Esophagus squamous epithelium (tissue), 4 donors: ENCODE data around the gene SHC1.

ENCODE experiments used
- POLR2A ChIP-seq, 4 donors: fragments of 450-650 bp; IDR thresholded peaks; one replicate each; pipeline ENCODE4 v1.6.1; 2017; ENCODE audit warnings: antibody characterized with exemption in 4 of 4, mild to moderate bottlenecking in 4 of 4, moderate library complexity in 3 of 4
- TF ChIP-seq, protein P1 (sequence below), 6 experiments: fragments of 450-650 bp in 4 of 6; fragments of 200-600 bp in 2 of 6; sonication (generic) in 2 of 6; IDR thresholded peaks; one replicate each; pipeline ENCODE4 v1.5.1; 2016 to 2019; ENCODE audit warnings: antibody characterized with exemption in 6 of 6, mild to moderate bottlenecking in 4 of 6, moderate library complexity in 4 of 6

DNA sequence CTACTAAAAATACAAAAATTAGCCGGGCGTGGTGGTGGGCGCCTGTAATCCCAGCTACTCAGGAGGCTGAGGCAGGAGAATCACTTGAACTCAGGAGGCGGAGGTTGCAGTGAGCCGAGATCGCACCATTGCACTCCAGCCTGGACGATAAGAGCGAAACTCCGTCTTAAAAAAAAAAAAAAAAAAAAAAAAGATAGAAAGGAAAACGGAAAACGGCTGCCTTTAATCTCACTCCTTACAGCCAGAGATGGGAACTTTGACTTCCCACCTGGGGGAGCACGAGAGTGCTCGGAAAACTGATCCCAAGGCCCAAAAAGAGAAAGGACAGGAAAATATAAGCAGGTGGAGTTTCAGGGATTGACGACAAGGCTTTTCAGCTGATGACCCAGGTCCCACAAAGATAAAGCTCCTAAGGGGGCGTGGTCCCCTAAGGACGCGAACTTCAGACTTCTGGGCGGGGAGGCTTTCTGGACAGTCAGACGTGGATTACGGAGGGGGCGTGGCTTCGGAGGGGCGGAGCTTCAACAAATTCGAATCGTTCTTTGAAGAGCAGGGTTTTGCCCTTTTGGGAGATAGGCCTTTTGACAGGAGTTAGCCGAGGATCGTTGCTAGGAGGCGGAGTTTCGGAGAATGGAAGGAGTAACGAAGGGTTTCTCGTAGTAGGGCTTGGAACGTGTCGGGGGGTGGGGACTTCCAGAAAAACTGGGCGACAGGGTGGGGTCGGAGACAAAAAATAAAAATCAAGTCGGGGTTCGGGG lies 3.0 kb upstream of the SHC1 start:
- TF ChIP-seq, protein P1, sequence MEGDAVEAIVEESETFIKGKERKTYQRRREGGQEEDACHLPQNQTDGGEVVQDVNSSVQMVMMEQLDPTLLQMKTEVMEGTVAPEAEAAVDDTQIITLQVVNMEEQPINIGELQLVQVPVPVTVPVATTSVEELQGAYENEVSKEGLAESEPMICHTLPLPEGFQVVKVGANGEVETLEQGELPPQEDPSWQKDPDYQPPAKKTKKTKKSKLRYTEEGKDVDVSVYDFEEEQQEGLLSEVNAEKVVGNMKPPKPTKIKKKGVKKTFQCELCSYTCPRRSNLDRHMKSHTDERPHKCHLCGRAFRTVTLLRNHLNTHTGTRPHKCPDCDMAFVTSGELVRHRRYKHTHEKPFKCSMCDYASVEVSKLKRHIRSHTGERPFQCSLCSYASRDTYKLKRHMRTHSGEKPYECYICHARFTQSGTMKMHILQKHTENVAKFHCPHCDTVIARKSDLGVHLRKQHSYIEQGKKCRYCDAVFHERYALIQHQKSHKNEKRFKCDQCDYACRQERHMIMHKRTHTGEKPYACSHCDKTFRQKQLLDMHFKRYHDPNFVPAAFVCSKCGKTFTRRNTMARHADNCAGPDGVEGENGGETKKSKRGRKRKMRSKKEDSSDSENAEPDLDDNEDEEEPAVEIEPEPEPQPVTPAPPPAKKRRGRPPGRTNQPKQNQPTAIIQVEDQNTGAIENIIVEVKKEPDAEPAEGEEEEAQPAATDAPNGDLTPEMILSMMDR (IDR thresholded peaks at IDR 0.05): peak in 1 of 6 experiments; percentile 11
- TF ChIP-seq POLR2A (IDR thresholded peaks at IDR 0.05): peak in 3 of 4 donors; percentile 9 to 83 (median 45)
